Activated CD8-positive, alpha-beta memory T cell treated with anti-CD3 and anti-CD28 coated beads, Interleukin-2, amount 50 U/mL, for 24 hours (primary cell): ENCODE results near the gene SLC39A9.

Experiments
- DNase-seq: peaks from one replicate; pipeline ENCODE4 v3.0.0-alpha.2; 2020; ENCODE audit errors: extremely low read depth

SLC39A9 gene, protein sequence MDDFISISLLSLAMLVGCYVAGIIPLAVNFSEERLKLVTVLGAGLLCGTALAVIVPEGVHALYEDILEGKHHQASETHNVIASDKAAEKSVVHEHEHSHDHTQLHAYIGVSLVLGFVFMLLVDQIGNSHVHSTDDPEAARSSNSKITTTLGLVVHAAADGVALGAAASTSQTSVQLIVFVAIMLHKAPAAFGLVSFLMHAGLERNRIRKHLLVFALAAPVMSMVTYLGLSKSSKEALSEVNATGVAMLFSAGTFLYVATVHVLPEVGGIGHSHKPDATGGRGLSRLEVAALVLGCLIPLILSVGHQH

GRCh38 chr14:69398053-69398817 is at the start of gene SLC39A9, which contains the start of gene ERH:
Gene SLC39A9 (plus strand): TSS chr14:69398692. CDS start chr14:69399370, 678 bp downstream.
Gene ERH (minus strand): TSS chr14:69398299. CDS start chr14:69398233, 66 bp downstream.
- peak; percentile 90 for DNase-seq

GRCh38 chr14:69349091-69349777 is 49.3 kb upstream of the SLC39A9 start:
- no peak for DNase-seq

- DNase-seq = no peak
These were observed 47.6 kb upstream of the SLC39A9 start for GRCh38 chr14:69350892-69351291.

- no peak for DNase-seq
These were observed 47.1 kb upstream of the SLC39A9 start for GRCh38 chr14:69351385-69351784.

- DNase-seq = no peak
These were observed 46.6 kb upstream of the SLC39A9 start for GRCh38 chr14:69351911-69352310.

DNA sequence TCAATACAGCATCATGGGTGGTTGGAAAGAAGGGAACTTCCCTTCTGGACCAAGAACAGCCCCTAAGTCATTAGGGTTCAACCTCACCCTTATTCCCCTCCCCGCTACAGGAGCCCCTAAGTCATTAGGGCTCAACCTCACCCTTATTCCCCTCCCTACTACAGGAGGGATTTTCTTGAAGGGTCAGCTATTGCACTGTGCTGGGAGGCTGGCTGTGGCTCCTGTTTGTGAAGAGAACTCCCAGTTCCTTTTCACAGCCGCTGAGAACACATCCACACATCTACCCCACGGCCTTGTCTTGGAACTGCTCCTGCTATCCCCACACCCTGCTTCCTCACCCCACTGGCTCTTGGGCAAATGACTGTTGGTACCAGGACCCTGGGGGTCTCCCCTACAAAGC is 45.3 kb upstream of the SLC39A9 start:
- DNase-seq = no peak

DNA sequence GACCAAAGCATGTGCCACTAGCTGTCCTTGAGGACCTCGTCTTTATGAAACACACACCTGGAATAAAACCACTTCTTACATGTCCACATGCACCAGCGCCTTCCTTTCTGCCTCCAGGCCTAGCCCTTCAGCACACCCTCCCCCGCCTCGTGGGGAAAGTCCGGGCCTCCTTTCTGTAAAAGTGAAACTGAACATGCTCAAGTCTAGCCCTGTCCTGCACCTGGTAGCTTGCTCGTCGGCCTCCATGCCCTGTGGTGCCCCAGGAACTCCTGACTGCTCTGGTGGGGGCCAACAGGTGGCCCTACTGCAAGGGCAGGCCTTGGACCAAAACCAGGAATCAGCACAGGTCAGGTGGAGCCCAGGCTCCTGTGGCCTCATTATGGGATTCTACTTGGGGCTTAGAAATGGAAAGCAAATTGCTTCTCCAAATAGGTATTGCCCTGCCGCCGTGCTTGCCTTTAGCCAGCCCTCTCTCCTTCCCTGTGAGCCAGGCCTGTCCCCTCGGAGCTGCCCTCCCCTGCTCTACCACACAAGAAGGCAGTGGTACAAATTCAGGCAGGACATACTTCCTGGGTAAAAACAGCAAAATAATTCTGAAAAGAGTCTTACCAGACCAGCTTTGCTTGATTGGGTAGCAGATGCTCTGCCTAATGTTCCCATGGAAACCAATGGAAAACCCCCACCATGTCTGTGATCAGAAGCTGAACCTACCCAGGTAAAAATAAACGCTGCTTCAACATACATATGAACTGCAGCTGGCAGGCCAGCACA is 43.9 kb upstream of the SLC39A9 start:
- peak; percentile 28 for DNase-seq

GRCh38 chr14:69355154-69355597 is 43.3 kb upstream of the SLC39A9 start:
- no peak for DNase-seq

GRCh38 chr14:69355607-69356281 is 42.7 kb upstream of the SLC39A9 start:
- DNase-seq = no peak

DNA sequence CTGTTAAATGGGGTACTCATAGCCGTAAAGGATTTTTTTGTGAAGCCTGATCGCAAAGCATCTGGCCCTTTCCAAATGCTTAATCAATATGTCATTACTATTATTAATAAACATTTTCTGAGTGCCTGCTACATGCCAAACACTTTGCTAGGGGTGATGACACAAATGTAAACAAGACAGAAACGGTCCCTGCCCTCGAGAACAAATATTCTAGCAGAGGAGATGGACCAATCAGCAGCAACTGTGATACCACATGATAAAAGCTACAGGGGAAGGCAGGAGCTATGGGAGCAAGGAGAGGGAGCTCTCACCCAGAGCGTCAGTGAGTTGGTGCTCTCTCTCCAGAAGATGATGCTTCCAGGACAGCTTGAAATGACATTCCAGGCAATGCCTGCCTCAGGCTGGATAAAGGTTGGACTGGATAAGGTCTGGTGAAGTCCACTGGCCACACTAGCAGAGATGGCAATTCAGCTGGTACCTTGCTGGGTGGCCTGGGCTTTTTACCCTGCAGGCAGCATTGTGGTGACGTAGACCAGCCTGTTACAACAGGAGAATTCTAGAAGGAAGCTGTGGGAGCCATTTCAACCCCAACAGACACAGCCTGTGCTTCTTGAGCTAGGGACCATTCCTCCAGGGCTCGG is 41.5 kb upstream of the SLC39A9 start:
- no peak for DNase-seq

DNA sequence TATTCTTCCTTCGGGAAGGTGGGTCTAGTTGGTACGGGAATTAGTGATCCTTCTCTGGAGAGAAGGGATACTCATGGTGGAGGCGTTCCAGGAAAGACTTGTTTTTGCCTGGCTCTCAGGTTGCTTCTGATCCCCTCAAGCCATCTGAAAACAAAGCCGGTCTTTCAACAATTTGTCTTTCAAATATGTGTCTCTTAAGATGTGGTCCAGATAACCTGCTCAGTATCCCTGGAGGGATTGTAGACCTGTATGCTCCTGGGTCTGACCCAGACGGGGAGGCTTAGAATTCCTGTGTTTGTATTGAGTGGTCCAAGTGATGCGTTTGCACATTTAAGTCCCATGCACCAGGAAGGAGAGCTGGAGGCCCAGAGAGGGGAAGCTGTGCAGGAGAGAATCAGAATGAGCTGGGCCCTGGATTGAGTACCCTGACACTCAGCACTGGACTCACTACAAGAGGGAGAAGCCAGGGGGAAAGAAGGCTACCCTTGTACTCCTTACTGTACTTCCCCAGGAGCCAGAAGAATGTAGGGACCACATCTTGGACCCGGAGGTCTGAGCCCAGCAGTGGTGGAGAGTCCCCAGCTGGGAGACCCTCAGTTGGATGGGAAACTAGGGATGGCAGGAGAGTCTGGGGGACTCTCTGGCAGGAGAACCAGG is 40.8 kb upstream of the SLC39A9 start:
- DNase-seq = no peak

DNA sequence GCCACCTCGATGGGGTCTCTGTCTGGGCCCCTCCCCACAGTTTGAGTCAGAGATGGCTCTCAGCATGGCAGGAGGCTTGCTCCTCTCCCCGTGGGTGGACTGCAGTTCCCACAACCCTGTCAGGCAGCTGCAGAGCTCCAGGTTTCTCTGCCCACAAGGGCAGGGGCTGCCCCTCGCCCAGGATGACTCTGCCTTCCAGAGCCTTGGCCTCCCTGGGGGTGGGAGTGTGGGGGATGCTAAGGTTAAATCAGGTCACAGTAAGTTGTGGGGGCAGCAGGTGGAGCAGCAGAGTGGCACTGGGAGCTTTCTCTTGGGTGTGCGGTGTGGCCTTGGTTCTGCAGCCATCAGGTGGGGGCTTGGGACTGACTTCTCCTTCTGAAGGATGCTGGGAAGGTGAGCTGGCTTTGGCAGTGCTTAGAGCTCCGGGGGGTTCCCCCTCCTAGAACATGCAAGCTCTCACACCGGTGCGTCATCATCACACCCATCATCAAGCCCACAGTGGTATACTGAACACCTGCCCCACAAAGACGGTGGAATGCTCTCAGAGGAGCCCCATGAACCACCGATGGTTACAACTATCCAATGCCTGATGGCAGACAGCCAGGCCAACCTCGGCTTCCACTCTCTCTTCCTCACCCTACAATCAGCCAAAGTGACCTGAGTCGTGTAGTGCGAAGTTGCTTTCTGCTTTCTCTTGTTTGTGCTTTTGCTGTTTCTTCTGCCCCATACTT is 40.1 kb upstream of the SLC39A9 start:
- DNase-seq = no peak

- no peak for DNase-seq
These were observed 39.5 kb upstream of the SLC39A9 start for GRCh38 chr14:69358966-69359365.

GRCh38 chr14:69360438-69361108 is 37.9 kb upstream of the SLC39A9 start:
- no peak for DNase-seq

DNA sequence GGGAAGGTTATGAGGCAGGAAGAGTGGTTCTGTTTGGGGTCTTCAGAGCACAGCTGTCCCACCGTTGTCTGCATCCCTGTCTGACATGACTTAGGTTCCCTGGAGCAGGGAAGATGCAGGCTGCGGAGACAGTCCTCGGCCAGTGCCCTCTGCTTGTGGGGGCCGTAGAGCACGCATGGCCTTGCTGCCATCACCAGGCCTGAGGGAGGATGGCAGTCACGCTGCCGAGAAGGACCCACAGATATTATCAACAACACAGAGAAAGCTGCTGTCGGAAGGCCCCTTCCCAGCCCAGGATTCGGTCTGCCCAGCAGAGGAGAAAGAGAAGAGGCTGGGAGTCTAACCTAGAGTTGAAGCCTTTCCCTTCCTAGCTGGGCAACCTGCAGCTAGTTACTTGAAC is 35.4 kb upstream of the SLC39A9 start:
- DNase-seq = no peak

GRCh38 chr14:69363964-69364363 is 34.5 kb upstream of the SLC39A9 start:
- DNase-seq = no peak

DNA sequence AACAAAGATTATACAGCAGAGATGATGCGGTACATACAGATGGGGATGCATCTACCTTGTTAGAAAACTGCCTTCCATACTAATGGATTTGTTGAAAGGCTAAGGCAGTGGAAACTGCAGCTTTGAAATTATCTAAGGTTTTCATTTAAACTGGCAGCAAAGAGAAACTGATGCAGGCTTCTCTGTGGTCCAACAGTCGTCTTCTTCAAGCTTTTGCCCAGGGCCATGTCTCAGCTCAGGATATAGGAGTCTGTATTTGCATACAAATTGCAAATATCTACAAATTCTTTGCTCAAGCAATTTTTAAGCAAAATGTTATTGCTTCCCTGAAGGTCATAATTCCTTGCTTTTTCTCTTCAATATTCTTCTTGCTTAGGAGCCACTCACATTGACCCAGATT is 34.1 kb upstream of the SLC39A9 start:
- DNase-seq = no peak

GRCh38 chr14:69366069-69366468 is 32.4 kb upstream of the SLC39A9 start:
- no peak for DNase-seq

DNA sequence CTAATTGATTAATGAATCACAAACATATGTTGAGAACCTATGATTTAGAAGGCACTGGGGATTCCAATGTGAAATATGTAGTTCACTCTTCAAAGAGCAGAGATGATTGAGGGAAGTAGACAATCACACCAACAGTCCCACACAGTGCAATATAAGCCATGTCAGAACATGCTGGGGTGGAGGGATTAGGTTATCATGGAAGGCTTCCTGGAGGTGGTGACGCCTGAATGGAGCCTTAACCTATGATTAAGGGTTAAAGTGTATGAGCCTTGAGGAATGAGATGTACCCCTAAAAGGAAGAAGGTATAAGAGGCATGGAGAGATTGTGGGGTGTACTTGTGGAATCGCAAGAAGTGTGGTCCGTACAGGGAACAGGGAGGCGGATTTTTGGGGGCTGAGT is 31.7 kb upstream of the SLC39A9 start:
- DNase-seq = no peak
